HEK293T (cell line): ENCODE results near the gene GAREM1.

Experiments used
- CTCF ChIA-PET: fragments of 350-600 bp; formaldehyde crosslinking; extraction: SDS; loops from one replicate; lab custom pipeline; 2021; ENCODE audit warnings: antibody characterized with exemption, inconsistent platforms; lab: Yijun Ruan, JAX
- POLR2A ChIA-PET: fragments of 350-600 bp; formaldehyde crosslinking; extraction: SDS; loops from one replicate; lab custom pipeline; 2020; ENCODE audit warnings: antibody characterized with exemption, inconsistent platforms; lab: Yijun Ruan, JAX
- DNase-seq: peaks from one replicate; pipeline ENCODE4 v3.0.0; 2012; ENCODE audit warnings: mixed read lengths; ENCODE audit errors: extremely low spot score
- ARNT ChIP-seq: fragments of 450-650 bp; IDR thresholded peaks from 2 replicates; pipeline ENCODE4 v1.6.1; 2017; ENCODE audit warnings: mild to moderate bottlenecking
- BHLHE40 ChIP-seq: fragments of 450-650 bp; IDR thresholded peaks from 2 replicates; pipeline ENCODE4 v1.6.1; 2016; ENCODE audit warnings: mild to moderate bottlenecking, moderate library complexity, borderline replicate concordance
- CTBP1 ChIP-seq: fragments of 450-650 bp; IDR thresholded peaks from 2 replicates; pipeline ENCODE4 v1.6.1; 2016; ENCODE audit warnings: borderline replicate concordance
- ELF4 ChIP-seq: fragments of 450-650 bp; IDR thresholded peaks from 2 replicates; pipeline ENCODE4 v1.6.1; 2017; ENCODE audit warnings: antibody characterized with exemption
- FOXA1 ChIP-seq: fragments of 450-650 bp; IDR thresholded peaks from 2 replicates; pipeline ENCODE4 v1.6.1; 2016; ENCODE audit warnings: mild to moderate bottlenecking
- FOXK2 ChIP-seq: fragments of 450-650 bp; IDR thresholded peaks from 2 replicates; pipeline ENCODE4 v1.6.1; 2016; ENCODE audit warnings: mild to moderate bottlenecking
- FOXM1 ChIP-seq: fragments of 450-650 bp; IDR thresholded peaks from 2 replicates; pipeline ENCODE4 v1.6.1; 2017; ENCODE audit warnings: mild to moderate bottlenecking, borderline replicate concordance
- HDGF ChIP-seq: fragments of 450-650 bp; IDR thresholded peaks from 2 replicates; pipeline ENCODE4 v1.6.1; 2017; ENCODE audit warnings: antibody characterized with exemption, borderline replicate concordance
- L3MBTL2 ChIP-seq: fragments of 450-650 bp; conservative IDR thresholded peaks from 2 replicates; pipeline ENCODE4 v1.6.1; 2016; ENCODE audit warnings: mild to moderate bottlenecking
- LEF1 ChIP-seq: fragments of 450-650 bp; IDR thresholded peaks from 2 replicates; pipeline ENCODE4 v1.6.1; 2017; ENCODE audit warnings: mild to moderate bottlenecking, borderline replicate concordance
- NFRKB ChIP-seq: fragments of 450-650 bp; IDR thresholded peaks from 2 replicates; pipeline ENCODE4 v1.6.1; 2016; ENCODE audit warnings: mild to moderate bottlenecking, moderate library complexity
- PKNOX1 ChIP-seq: fragments of 450-650 bp; IDR thresholded peaks from 2 replicates; pipeline ENCODE4 v1.6.1; 2016
- SP1 ChIP-seq: fragments of 450-650 bp; IDR thresholded peaks from 2 replicates; pipeline ENCODE4 v1.6.1; 2017
- SUZ12 ChIP-seq: fragments of 450-650 bp; IDR thresholded peaks from 2 replicates; pipeline ENCODE4 v1.6.1; 2016; ENCODE audit warnings: mild to moderate bottlenecking
- TARDBP ChIP-seq: fragments of 450-650 bp; IDR thresholded peaks from 2 replicates; pipeline ENCODE4 v1.6.1; 2016
- ZNF384 ChIP-seq: fragments of 450-650 bp; IDR thresholded peaks from 2 replicates; pipeline ENCODE4 v1.6.1; 2016

The GAREM1 gene

GRCh38 chr18:32315881-32316280 is 154.8 kb downstream of the GAREM1 start:
- ChIA-PET POLR2A (no interaction called here), CTCF (interaction anchor here (0.8 to 1.2 kb wide), 4 partner anchors 26 to 126 kb away, joined by 3 to 4 read pairs (median 3); no protein-coding TSS in a partner anchor)
- no peak for DNase-seq
- TF ChIP-seq LEF1 (no peak), TARDBP (no peak), NFRKB (no peak), CTBP1 (no peak), HDGF (no peak), ZNF384 (no peak), FOXA1 (no peak), FOXM1 (no peak), ARNT (no peak), PKNOX1 (no peak), SP1 (no peak), L3MBTL2 (no peak), FOXK2 (no peak)

- CTCF ChIA-PET, result interaction anchor here (0.6 to 1.2 kb wide), 4 partner anchors 21 to 164 kb away, joined by 3 to 6 read pairs (median 4); no protein-coding TSS in a partner anchor
Measured at GRCh38 chr18:32310774-32311173, 159.9 kb downstream of the GAREM1 start.

GRCh38 chr18:32310101-32310500 is 160.6 kb downstream of the GAREM1 start:
- POLR2A ChIA-PET, result no interaction called here
- no peak for TF ChIP-seq SP1
- no peak for TF ChIP-seq SUZ12
- no peak for TF ChIP-seq NFRKB
- no peak for TF ChIP-seq FOXA1
- no peak for TF ChIP-seq CTBP1
- DNase-seq, result no peak
- CTCF ChIA-PET, result interaction anchor here (0.6 to 1.4 kb wide), 3 partner anchors 21 to 164 kb away, joined by 3 to 6 read pairs (median 6); no protein-coding TSS in a partner anchor

More at GRCh38 chr18:32310774-32311173, 159.9 kb downstream of the GAREM1 start:
- DNase-seq, result no peak
- TF ChIP-seq FOXK2 (no peak), FOXM1 (no peak), ZNF384 (no peak), ARNT (no peak), TARDBP (no peak), LEF1 (no peak)
- POLR2A ChIA-PET, result no interaction called here

GRCh38 chr18:32308493-32309120 is 162.1 kb downstream of the GAREM1 start:
- no peak for DNase-seq
- TF ChIP-seq NFRKB (no peak), SUZ12 (no peak), ARNT (no peak), BHLHE40 (no peak), FOXK2 (no peak), L3MBTL2 (no peak), LEF1 (no peak), HDGF (no peak), PKNOX1 (no peak), FOXM1 (no peak)
- POLR2A ChIA-PET, result no interaction called here
- CTCF ChIA-PET, result interaction anchor here (0.7 kb wide), 1 partner anchor 14 kb away, joined by 3 read pairs; no protein-coding TSS in a partner anchor

GRCh38 chr18:32303400-32303799 is 167.3 kb downstream of the GAREM1 start:
- ChIA-PET POLR2A (interaction anchor here (1.3 kb wide), 1 partner anchor 167 kb away, joined by 4 read pairs; the partner anchor contains the start of gene GAREM1), CTCF (interaction anchor here (0.9 to 1.1 kb wide), 2 partner anchors 14 to 167 kb away, joined by 3 to 4 read pairs; no protein-coding TSS in a partner anchor)
- DNase-seq, result no peak

GRCh38 chr18:32302806-32303205 is 167.9 kb downstream of the GAREM1 start:
- ChIA-PET CTCF (interaction anchor here (0.8 to 1.1 kb wide), 2 partner anchors 13 to 20 kb away, joined by 3 to 4 read pairs; no protein-coding TSS in a partner anchor), POLR2A (interaction anchor here (1.3 kb wide), 1 partner anchor 168 kb away, joined by 4 read pairs; the partner anchor contains the start of gene GAREM1)
- DNase-seq, result no peak
- TF ChIP-seq FOXM1 (no peak), FOXK2 (no peak), PKNOX1 (no peak), ELF4 (no peak), FOXA1 (no peak), NFRKB (no peak)

More at GRCh38 chr18:32303400-32303799, 167.3 kb downstream of the GAREM1 start:
- TF ChIP-seq SP1 (no peak), CTBP1 (no peak), BHLHE40 (no peak), ZNF384 (no peak), FOXK2 (no peak), LEF1 (no peak), L3MBTL2 (no peak), TARDBP (no peak), FOXA1 (no peak), ELF4 (no peak), FOXM1 (no peak), HDGF (no peak), ARNT (no peak), NFRKB (no peak), PKNOX1 (no peak), SUZ12 (no peak)
